Ascending aorta (tissue), 2 donors: ENCODE data around the gene GMCL2. TPM values are rescaled to one million over a fixed set of nuclear protein-coding genes. Genes with fewer than 3 reads are reported as not detected.

Source experiments
- DNase-seq, 2 donors: peaks; one replicate each; pipeline ENCODE4 v3.0.0-alpha.2; 2019; ENCODE audit warnings: low spot score in 2 of 2
- H3K27ac ChIP-seq, 2 donors: fragments of 200-600 bp; sonication (generic); one replicate each; pipeline ENCODE4 v1.5.1; 2016 to 2017; ENCODE audit warnings: mild to moderate bottlenecking in 1 of 2
- H3K27me3 ChIP-seq: fragments of 200-600 bp; sonication (generic); one replicate; pipeline ENCODE4 v1.5.1; 2017
- H3K36me3 ChIP-seq, 2 donors: fragments of 200-600 bp; sonication (generic); one replicate each; pipeline ENCODE4 v1.5.1; 2016
- H3K4me1 ChIP-seq, 2 donors: fragments of 200-600 bp; sonication (generic); one replicate each; pipeline ENCODE4 v1.5.1; 2016 to 2017; ENCODE audit warnings: mild to moderate bottlenecking in 1 of 2
- H3K4me3 ChIP-seq, 2 donors: fragments of 200-600 bp; sonication (generic); one replicate each; pipeline ENCODE4 v1.5.1; 2016 to 2017; ENCODE audit warnings: mild to moderate bottlenecking in 1 of 2
- H3K9me3 ChIP-seq, 2 donors: fragments of 200-600 bp; sonication (generic); one replicate each; pipeline ENCODE4 v1.5.1; 2016
- intact Hi-C: fragments of 100-400 bp; cut with DNase I; formaldehyde crosslinking; loops from one replicate; pipeline ENCODE4 v1.15.1; 2023
- total RNA-seq: library from RNA; depleted of rRNA; stranded (reverse); fragments of >200 nt; gene quantifications from one replicate; pipeline ENCODE4 v1.1.0, GENCODE V29; 2016
- TF ChIP-seq, protein P1 (sequence below), 3 experiments: fragments of 200-600 bp in 2 of 3; fragments of 450-650 bp in 1 of 3; sonication (generic) in 2 of 3; IDR thresholded peaks; one replicate each; pipeline ENCODE4 v1.5.1; 2016 to 2019; ENCODE audit warnings: antibody characterized with exemption in 3 of 3, mild to moderate bottlenecking in 1 of 3, moderate library complexity in 1 of 3

GMCL2 gene
- total RNA-seq, 1 donor from 2014 or later, result not detected

- Histone ChIP-seq H3K27ac (no peak overlapping the region), H3K27me3 (no peaks in the 10 kb centered on the region), H3K4me3 (no peak overlapping the region), H3K36me3 (peaks cover 64 to 75% of the 10 kb centered on the region in 2 donors), H3K9me3 (no peaks in the 10 kb centered on the region), H3K4me1 (no peaks in the 10 kb centered on the region)
- intact Hi-C loops, result no loop called here
- TF ChIP-seq, protein P1, sequence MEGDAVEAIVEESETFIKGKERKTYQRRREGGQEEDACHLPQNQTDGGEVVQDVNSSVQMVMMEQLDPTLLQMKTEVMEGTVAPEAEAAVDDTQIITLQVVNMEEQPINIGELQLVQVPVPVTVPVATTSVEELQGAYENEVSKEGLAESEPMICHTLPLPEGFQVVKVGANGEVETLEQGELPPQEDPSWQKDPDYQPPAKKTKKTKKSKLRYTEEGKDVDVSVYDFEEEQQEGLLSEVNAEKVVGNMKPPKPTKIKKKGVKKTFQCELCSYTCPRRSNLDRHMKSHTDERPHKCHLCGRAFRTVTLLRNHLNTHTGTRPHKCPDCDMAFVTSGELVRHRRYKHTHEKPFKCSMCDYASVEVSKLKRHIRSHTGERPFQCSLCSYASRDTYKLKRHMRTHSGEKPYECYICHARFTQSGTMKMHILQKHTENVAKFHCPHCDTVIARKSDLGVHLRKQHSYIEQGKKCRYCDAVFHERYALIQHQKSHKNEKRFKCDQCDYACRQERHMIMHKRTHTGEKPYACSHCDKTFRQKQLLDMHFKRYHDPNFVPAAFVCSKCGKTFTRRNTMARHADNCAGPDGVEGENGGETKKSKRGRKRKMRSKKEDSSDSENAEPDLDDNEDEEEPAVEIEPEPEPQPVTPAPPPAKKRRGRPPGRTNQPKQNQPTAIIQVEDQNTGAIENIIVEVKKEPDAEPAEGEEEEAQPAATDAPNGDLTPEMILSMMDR (IDR thresholded peaks at IDR 0.05), result no peak
- DNase-seq, result no peak
Measured at GRCh38 chr5:178215280-178216002, 28.3 kb upstream of the GMCL2 start.

DNA sequence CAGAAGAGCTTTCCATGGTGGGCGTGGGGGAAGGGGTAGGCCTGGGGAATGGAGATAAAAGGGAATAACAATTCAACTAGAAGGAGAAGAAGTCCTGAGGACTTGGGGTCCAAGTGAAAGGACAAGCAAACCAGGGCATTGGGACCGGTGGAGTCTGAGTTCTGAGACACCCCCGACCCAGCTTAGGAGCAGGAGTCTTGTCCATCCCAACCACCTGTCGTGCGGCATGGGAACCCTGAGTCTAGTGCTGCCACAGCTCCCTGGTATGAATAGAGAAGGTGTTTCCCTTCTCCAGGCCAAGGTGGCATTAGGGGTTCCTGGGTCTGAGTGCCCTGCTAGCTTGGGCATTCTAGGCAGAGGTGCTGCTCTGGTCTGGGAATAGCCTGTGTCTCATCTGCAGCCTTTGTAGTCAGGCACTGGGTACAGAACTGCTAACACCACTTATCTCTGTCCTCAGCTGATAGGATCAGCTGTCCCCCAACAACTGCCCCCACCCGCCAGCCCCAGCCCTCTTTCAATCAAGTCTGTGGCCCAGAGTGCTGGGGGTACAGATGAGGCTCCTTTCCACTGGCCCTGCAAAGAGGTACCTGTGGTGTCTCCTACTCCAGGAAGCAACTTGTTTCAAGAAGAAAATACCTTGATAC, 27.1 kb upstream of the GMCL2 start:
- Histone ChIP-seq H3K27me3 (no peaks in the 10 kb centered on the region), H3K9me3 (no peaks in the 10 kb centered on the region), H3K4me1 (no peaks in the 10 kb centered on the region), H3K4me3 (no peak overlapping the region), H3K27ac (no peak overlapping the region), H3K36me3 (peaks cover 75 to 83% of the 10 kb centered on the region in 2 donors)
- intact Hi-C loops, result loop anchor here (5.0 kb wide), 1 partner anchor 413 kb away; the partner anchor contains the start of gene CLK4
- no peak for DNase-seq
- TF ChIP-seq, protein P1 (IDR thresholded peaks at IDR 0.05), result no peak

DNA sequence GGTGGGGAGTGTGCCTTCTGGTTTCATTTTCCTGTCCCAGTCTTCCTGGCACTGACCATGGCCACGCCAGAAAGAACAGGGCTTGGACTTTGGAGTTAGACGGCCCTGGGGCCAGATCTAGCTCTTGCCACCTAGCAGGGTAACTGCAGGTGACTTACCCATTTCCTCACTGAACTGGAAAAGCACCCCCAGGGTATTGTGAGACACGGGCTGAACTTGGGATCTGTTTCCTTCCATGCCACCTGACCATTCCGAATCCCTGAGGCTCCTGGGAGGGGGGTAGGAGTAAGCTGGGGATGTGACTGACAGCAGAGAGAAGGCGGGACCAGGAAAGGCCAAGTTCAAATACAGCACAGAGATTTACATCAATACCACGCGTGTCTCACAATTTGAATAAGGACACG, 26.6 kb upstream of the GMCL2 start:
- intact Hi-C loops, result loop anchor here (5.0 kb wide), 1 partner anchor 414 kb away; the partner anchor contains the start of gene CLK4
- Histone ChIP-seq H3K9me3 (no peaks in the 10 kb centered on the region), H3K4me1 (no peaks in the 10 kb centered on the region), H3K36me3 (peaks cover 81 to 88% of the 10 kb centered on the region in 2 donors), H3K4me3 (no peak overlapping the region), H3K27ac (no peak overlapping the region), H3K27me3 (no peaks in the 10 kb centered on the region)
- no peak for DNase-seq
- TF ChIP-seq, protein P1 (IDR thresholded peaks at IDR 0.05), result no peak

GRCh38 chr5:178213003-178213461, 25.9 kb upstream of the GMCL2 start:
- Histone ChIP-seq H3K36me3 (peaks cover 86 to 89% of the 10 kb centered on the region in 2 donors), H3K4me3 (no peak overlapping the region), H3K27ac (no peak overlapping the region), H3K9me3 (no peaks in the 10 kb centered on the region), H3K4me1 (no peaks in the 10 kb centered on the region), H3K27me3 (no peaks in the 10 kb centered on the region)
- TF ChIP-seq, protein P1 (IDR thresholded peaks at IDR 0.05), result no peak
- DNase-seq, result no peak
- intact Hi-C loops, result loop anchor here (5.0 kb wide), 1 partner anchor 414 kb away; the partner anchor contains the start of gene CLK4

DNA sequence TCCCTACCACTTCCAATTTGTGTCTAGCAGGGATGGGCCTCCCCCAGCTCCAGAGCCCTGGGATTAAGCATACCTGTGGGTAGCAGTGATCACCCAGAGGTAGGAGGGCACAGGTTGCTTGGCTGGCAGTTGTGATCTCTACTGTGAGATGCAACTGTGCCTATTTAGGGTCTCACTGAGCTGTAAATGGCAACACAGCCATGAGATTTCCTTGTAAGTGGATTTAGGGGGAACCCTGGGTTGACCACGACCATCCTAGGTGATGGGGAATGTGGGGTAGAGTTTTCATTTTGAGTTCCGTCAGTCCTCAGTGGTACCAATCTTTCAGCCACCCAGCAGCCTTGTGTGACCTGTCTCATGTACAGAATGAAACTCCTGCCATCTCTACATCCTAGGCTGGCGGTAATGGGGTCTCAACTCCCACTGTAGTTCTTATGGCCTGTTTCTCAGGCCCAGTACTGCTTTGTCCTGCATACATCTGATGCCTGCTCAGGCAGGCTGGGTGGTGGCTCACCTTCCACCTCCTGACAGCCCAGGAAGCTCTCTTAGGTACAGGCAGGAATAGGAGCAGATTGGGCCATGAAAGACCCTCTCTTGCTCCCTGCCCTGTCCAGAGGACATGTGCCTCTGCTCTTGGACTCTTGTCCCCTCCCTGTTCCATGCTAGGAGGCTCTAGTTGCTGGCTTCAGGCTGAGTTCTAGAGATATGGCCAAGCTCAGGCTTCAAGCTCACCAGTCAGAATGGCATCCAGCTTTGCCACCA, 25.3 kb upstream of the GMCL2 start:
- TF ChIP-seq, protein P1 (IDR thresholded peaks at IDR 0.05), result no peak
- intact Hi-C loops, result loop anchor here (5.0 kb wide), 1 partner anchor 415 kb away; the partner anchor contains the start of gene CLK4
- no peak overlapping the region for H3K27ac ChIP-seq
- peaks cover 92 to 93% of the 10 kb centered on the region in 2 donors for H3K36me3 ChIP-seq
- no peak for DNase-seq
- H3K4me3 ChIP-seq, result no peak overlapping the region
- no peaks in the 10 kb centered on the region for H3K4me1 ChIP-seq
- no peaks in the 10 kb centered on the region for H3K27me3 ChIP-seq
- no peaks in the 10 kb centered on the region for H3K9me3 ChIP-seq
